ENCODE data around the gene ZNF844. TPM values are rescaled to one million over a fixed set of nuclear protein-coding genes. Genes with fewer than 3 reads are reported as not detected.

Gene ZNF844
- polyA plus RNA-seq, 1 donor from 2014 or later: 11.1 TPM

DNA sequence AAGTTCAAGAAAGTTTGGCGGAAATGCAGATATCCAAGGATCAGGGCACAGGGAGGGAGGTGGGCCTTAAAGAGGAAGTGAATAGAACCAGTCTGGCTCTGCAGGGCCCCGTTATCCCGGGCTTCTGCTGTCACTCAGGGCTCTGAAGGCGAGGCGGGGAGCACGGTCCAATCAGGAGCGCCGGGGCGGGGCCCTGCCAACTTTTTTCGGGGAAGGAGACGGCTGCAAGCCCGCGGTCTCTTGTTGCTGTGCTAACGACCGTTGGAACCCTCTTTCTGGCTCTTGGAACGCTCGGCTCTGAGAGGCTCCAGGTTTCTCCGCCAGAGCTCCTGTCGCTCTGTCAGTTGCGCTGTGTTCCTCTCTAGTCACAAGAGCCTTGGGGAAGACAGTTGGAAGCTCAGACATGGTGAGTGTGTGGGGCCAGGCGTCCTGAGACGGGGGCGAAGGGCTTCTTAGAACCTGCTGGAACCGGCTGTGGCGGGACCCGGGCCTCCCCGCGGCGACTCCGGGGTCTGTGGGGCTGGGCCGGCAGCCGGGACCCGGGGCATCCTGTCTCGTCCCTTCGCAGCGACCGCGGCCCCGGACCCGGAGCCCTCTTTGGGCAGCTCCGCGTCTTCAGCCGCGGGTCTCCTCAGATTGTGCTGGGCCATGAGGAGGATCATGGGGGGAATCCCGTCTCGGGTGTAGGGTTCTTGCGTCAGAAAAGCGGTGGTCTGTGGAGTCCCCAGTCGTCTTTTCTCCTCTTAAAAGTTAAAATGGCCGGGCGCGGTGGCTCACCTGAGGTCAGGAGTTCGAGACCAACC is 27.7 kb downstream of the ZNF844 start:
- no peak overlapping the region for H3K27ac ChIP-seq (ENCODE audit: low read length)
- H3K4me2 ChIP-seq (ENCODE audit: low read length): peak overlapping the region; percentile 6
- H3K4me3 ChIP-seq (ENCODE audit: low read length): peak overlapping the region; percentile 59
- H3F3A ChIP-seq (ENCODE audit: insufficient read depth, low read length, poor library complexity, severe bottlenecking): no peaks in the 10 kb centered on the region
- H3K36me3 ChIP-seq (ENCODE audit: insufficient read depth, low read length): no peaks in the 10 kb centered on the region
- no peak overlapping the region for H2AFZ ChIP-seq (ENCODE audit: low read depth, low read length)
- peak overlapping the region; percentile 23 for H3K9ac ChIP-seq (ENCODE audit: low read length)
- no peaks in the 10 kb centered on the region for H3K79me2 ChIP-seq (replicated peaks; ENCODE audit: insufficient read depth, low read length)
- no peaks in the 10 kb centered on the region for H3K27me3 ChIP-seq (ENCODE audit: insufficient read depth, low read depth, low read length)
- no peak for TF ChIP-seq RAD21 (conservative IDR thresholded peaks at IDR 0.05)
- no peak for TF ChIP-seq TAF1 (IDR thresholded peaks at IDR 0.05; ENCODE audit: low read depth)
- TF ChIP-seq MXI1 (conservative IDR thresholded peaks at IDR 0.05; ENCODE audit: poor library complexity, severe bottlenecking): no peak
- TF ChIP-seq SMC3 (conservative IDR thresholded peaks at IDR 0.05; ENCODE audit: poor library complexity): no peak
- TF ChIP-seq POLR2AphosphoS5 (IDR thresholded peaks at IDR 0.05): no peak
- no peak for TF ChIP-seq EP300 (conservative IDR thresholded peaks at IDR 0.05; ENCODE audit: poor library complexity, severe bottlenecking)
- TF ChIP-seq, protein P1, sequence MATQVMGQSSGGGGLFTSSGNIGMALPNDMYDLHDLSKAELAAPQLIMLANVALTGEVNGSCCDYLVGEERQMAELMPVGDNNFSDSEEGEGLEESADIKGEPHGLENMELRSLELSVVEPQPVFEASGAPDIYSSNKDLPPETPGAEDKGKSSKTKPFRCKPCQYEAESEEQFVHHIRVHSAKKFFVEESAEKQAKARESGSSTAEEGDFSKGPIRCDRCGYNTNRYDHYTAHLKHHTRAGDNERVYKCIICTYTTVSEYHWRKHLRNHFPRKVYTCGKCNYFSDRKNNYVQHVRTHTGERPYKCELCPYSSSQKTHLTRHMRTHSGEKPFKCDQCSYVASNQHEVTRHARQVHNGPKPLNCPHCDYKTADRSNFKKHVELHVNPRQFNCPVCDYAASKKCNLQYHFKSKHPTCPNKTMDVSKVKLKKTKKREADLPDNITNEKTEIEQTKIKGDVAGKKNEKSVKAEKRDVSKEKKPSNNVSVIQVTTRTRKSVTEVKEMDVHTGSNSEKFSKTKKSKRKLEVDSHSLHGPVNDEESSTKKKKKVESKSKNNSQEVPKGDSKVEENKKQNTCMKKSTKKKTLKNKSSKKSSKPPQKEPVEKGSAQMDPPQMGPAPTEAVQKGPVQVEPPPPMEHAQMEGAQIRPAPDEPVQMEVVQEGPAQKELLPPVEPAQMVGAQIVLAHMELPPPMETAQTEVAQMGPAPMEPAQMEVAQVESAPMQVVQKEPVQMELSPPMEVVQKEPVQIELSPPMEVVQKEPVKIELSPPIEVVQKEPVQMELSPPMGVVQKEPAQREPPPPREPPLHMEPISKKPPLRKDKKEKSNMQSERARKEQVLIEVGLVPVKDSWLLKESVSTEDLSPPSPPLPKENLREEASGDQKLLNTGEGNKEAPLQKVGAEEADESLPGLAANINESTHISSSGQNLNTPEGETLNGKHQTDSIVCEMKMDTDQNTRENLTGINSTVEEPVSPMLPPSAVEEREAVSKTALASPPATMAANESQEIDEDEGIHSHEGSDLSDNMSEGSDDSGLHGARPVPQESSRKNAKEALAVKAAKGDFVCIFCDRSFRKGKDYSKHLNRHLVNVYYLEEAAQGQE (IDR thresholded peaks at IDR 0.05; ENCODE audit: borderline replicate concordance): no peak
- TF ChIP-seq EZH2 (IDR thresholded peaks at IDR 0.05; ENCODE audit: borderline replicate concordance, insufficient read depth, low read length, poor library complexity, severe bottlenecking): no peak
- TF ChIP-seq CTCF (IDR thresholded peaks at IDR 0.05; ENCODE audit: poor library complexity, severe bottlenecking): no peak
- no peaks in the 10 kb centered on the region for H3K9me2 ChIP-seq (ENCODE audit: insufficient read depth, low read length)
- H4K20me1 ChIP-seq (ENCODE audit: insufficient read depth): no peaks in the 10 kb centered on the region
- no peaks in the 10 kb centered on the region for H3K9me3 ChIP-seq (ENCODE audit: low read length)

DNA sequence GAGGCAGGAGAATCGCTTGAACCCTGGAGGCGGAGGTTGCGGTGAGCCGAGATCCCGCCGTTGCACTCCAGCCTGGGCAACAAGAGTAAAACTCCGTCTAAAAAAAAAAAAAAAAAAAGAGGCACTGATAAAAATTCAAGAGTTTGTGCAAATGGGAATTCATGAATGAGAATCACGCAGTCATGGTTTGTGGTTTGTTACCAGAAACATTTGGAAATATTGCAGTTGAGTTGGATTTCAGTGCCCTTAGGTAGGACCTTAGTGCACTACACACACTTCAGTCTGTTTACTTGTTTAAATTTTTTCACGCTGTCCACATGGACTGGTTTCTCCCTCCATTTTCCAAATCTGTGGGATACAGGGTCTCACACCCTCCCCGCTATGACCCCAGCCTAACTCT is 28.4 kb downstream of the ZNF844 start:
- Histone ChIP-seq H3K36me3 (ENCODE audit: insufficient read depth, low read length) (no peaks in the 10 kb centered on the region), H3F3A (ENCODE audit: insufficient read depth, low read length, poor library complexity, severe bottlenecking) (no peaks in the 10 kb centered on the region), H3K79me2 (replicated peaks; ENCODE audit: insufficient read depth, low read length) (no peaks in the 10 kb centered on the region), H3K9me3 (ENCODE audit: low read length) (no peaks in the 10 kb centered on the region), H3K27ac (ENCODE audit: low read length) (no peak overlapping the region), H3K4me3 (ENCODE audit: low read length) (peak overlapping the region; percentile 59), H2AFZ (ENCODE audit: low read depth, low read length) (no peak overlapping the region), H3K9me2 (ENCODE audit: insufficient read depth, low read length) (no peaks in the 10 kb centered on the region), H4K20me1 (ENCODE audit: insufficient read depth) (no peaks in the 10 kb centered on the region), H3K27me3 (ENCODE audit: insufficient read depth, low read depth, low read length) (no peaks in the 10 kb centered on the region), H3K4me2 (ENCODE audit: low read length) (no peak overlapping the region), H3K9ac (ENCODE audit: low read length) (no peak overlapping the region)
- TF ChIP-seq EP300 (conservative IDR thresholded peaks at IDR 0.05; ENCODE audit: poor library complexity, severe bottlenecking) (no peak), EZH2 (IDR thresholded peaks at IDR 0.05; ENCODE audit: borderline replicate concordance, insufficient read depth, low read length, poor library complexity, severe bottlenecking) (no peak), RAD21 (conservative IDR thresholded peaks at IDR 0.05) (no peak), POLR2AphosphoS5 (IDR thresholded peaks at IDR 0.05) (no peak), TAF1 (IDR thresholded peaks at IDR 0.05; ENCODE audit: low read depth) (no peak), SMC3 (conservative IDR thresholded peaks at IDR 0.05; ENCODE audit: poor library complexity) (no peak), MXI1 (conservative IDR thresholded peaks at IDR 0.05; ENCODE audit: poor library complexity, severe bottlenecking) (no peak), CTCF (IDR thresholded peaks at IDR 0.05; ENCODE audit: poor library complexity, severe bottlenecking) (no peak)
- TF ChIP-seq, protein P1 (IDR thresholded peaks at IDR 0.05; ENCODE audit: borderline replicate concordance): no peak

Measured in neural cell (in vitro differentiated cells).